Kidney epithelial cell (primary cell): ENCODE measurements around the gene SCUBE1. TPM values are rescaled to one million over a fixed set of nuclear protein-coding genes. Genes with fewer than 3 reads are reported as not detected.

Experiments used
- DNase-seq: peaks from one replicate; pipeline ENCODE4 v3.0.0-alpha.2; 2010; ENCODE audit warnings: low read depth
- H3K27me3 ChIP-seq: 2 replicates; pipeline ENCODE4 v1.6.0; 2011; ENCODE audit warnings: low read length; ENCODE audit not compliant: control insufficient read depth, insufficient read depth
- H3K36me3 ChIP-seq: 2 replicates; pipeline ENCODE4 v1.5.1; 2011; ENCODE audit warnings: low read length; ENCODE audit not compliant: control insufficient read depth, insufficient read depth
- H3K4me3 ChIP-seq: 2 replicates; pipeline ENCODE4 v1.5.1; 2011; ENCODE audit warnings: low read depth, mild to moderate bottlenecking, control low read depth, low read length
- CTCF ChIP-seq: IDR thresholded peaks from 2 replicates; pipeline ENCODE4 v1.5.1; 2011; ENCODE audit warnings: mild to moderate bottlenecking, moderate library complexity, low read length, control low read depth, inconsistent platforms; ENCODE audit not compliant: insufficient read depth, poor library complexity, severe bottlenecking
- total RNA-seq: library from RNA; depleted of rRNA; stranded (reverse); fragments of >200 nt; gene quantifications from 2 replicates; pipeline ENCODE4 v1.2.3, GENCODE V29; 2015

The SCUBE1 gene
- total RNA-seq, 1 donor from 2014 or later: 0.04 TPM

- no peak for TF ChIP-seq CTCF
- H3K27me3 ChIP-seq: peaks cover 16% of the 10 kb centered on the region
- DNase-seq: no peak
- H3K4me3 ChIP-seq: no peak overlapping the region
- H3K36me3 ChIP-seq: no peaks in the 10 kb centered on the region
Observed at GRCh38 chr22:43234264-43234988, 108.7 kb downstream of the SCUBE1 start.

GRCh38 chr22:43233529-43233928, 109.6 kb downstream of the SCUBE1 start:
- H3K36me3 ChIP-seq: no peaks in the 10 kb centered on the region
- H3K4me3 ChIP-seq: no peak overlapping the region
- H3K27me3 ChIP-seq: peaks cover 14% of the 10 kb centered on the region
- no peak for TF ChIP-seq CTCF
- no peak for DNase-seq

GRCh38 chr22:43232445-43232844, 110.7 kb downstream of the SCUBE1 start:
- Histone ChIP-seq H3K27me3 (peaks cover 16% of the 10 kb centered on the region), H3K36me3 (no peaks in the 10 kb centered on the region), H3K4me3 (no peak overlapping the region)
- no peak for DNase-seq
- TF ChIP-seq CTCF: no peak

- no peak for TF ChIP-seq CTCF
- H3K4me3 ChIP-seq: no peak overlapping the region
- no peaks in the 10 kb centered on the region for H3K36me3 ChIP-seq
- DNase-seq: no peak
- peaks cover 23% of the 10 kb centered on the region for H3K27me3 ChIP-seq
Observed at GRCh38 chr22:43231724-43232034, 111.5 kb downstream of the SCUBE1 start.

GRCh38 chr22:43230971-43231723, 112.0 kb downstream of the SCUBE1 start:
- peaks cover 25% of the 10 kb centered on the region for H3K27me3 ChIP-seq
- H3K4me3 ChIP-seq: no peak overlapping the region
- no peaks in the 10 kb centered on the region for H3K36me3 ChIP-seq
- no peak for DNase-seq
- peak; percentile 88 for TF ChIP-seq CTCF
